Prostate gland (tissue), 2 donors: Measurements from ENCODE around the gene SVEP1.

Experiments used
- CTCF ChIP-seq, 4 experiments: fragments of 200-600 bp in 2 of 4; fragments of 450-650 bp in 2 of 4; sonication (generic) in 2 of 4; IDR thresholded peaks; 1 replicate in 3 of 4; 2 replicates in 1 of 4; pipeline ENCODE4 v1.5.1; 2016 to 2019; ENCODE audit warnings: antibody characterized with exemption in 4 of 4, mild to moderate bottlenecking in 2 of 4, moderate library complexity in 2 of 4
- POLR2A ChIP-seq: fragments of 450-650 bp; IDR thresholded peaks from one replicate; pipeline ENCODE4 v1.6.1; 2016; ENCODE audit warnings: antibody characterized with exemption, mild to moderate bottlenecking
- POLR2AphosphoS5 ChIP-seq: sonication (generic); formaldehyde crosslinking; IDR thresholded peaks from one replicate; pipeline ENCODE4 v1.6.1; 2017; ENCODE audit warnings: antibody characterized with exemption

GRCh38 chr9:110463499-110463898 is 116.0 kb downstream of the SVEP1 start:
- TF ChIP-seq CTCF (IDR thresholded peaks at IDR 0.05), result no peak
- no peak for TF ChIP-seq POLR2AphosphoS5
- TF ChIP-seq POLR2A, result no peak
